SK-N-SH treated with all-trans-retinoic acid at 6 μM for 48 hours (cell line): Measurements from ENCODE around the gene ASPRV1.

ENCODE experiments used
- ARNTL ChIP-seq: fragments of 450-650 bp; formaldehyde crosslinking; IDR thresholded peaks from 2 replicates; pipeline ENCODE4 v1.5.0; 2020; ENCODE audit warnings: low read depth, mild to moderate bottlenecking, moderate library complexity, borderline replicate concordance
- CSDC2 ChIP-seq: fragments of 250-450 bp; sonication (Bioruptor Pico); IDR thresholded peaks from 2 replicates; pipeline ENCODE4 v1.5.0; 2020; ENCODE audit warnings: mild to moderate bottlenecking, moderate library complexity
- ISL1 ChIP-seq: fragments of 250-450 bp; sonication (Bioruptor Pico); IDR thresholded peaks from 2 replicates; pipeline ENCODE4 v2.1.2; 2022; ENCODE audit warnings: mild to moderate bottlenecking, moderate library complexity
- PATZ1 ChIP-seq: fragments of 250-450 bp; sonication (Bioruptor Pico); IDR thresholded peaks from 2 replicates; pipeline ENCODE4 v1.8.0; 2020; ENCODE audit warnings: mild to moderate bottlenecking, moderate library complexity, borderline replicate concordance
- RARB ChIP-seq: fragments of 250-450 bp; sonication (Bioruptor Pico); IDR thresholded peaks from 2 replicates; pipeline ENCODE4 v1.8.0; 2021; ENCODE audit warnings: mild to moderate bottlenecking, moderate library complexity
- ZFP3 ChIP-seq: fragments of 250-450 bp; sonication (Bioruptor Pico); IDR thresholded peaks from 2 replicates; pipeline ENCODE4 v1.5.0; 2020; ENCODE audit warnings: mild to moderate bottlenecking, moderate library complexity
- ZFP30 ChIP-seq: fragments of 450-650 bp; formaldehyde crosslinking; IDR thresholded peaks from 2 replicates; pipeline ENCODE4 v1.5.0; 2022; ENCODE audit warnings: mild to moderate bottlenecking, moderate library complexity

DNA sequence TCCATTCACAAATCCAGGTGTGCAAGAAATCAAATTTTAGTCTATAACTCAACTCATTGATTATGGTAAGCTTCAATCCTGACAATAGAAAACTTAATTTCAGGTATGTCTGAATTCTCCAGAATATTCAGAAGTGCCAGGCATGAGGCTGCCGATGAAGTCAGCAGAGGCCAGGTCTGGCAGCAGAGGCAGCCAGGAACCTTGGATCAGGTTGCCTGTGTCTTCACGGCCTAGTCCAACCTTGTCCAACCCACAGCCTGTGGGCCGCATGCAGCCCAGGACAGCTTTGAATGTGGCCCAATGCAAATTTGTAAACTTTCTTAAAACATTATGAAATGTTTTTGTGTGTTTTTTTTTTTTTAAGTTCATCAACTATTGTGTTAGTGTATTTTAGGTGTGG lies 46.9 kb upstream of the ASPRV1 start:
- TF ChIP-seq ISL1, result no peak
- TF ChIP-seq ARNTL, result no peak
- no peak for TF ChIP-seq RARB (CRISPR knock-in tag)
- TF ChIP-seq ZFP30 (CRISPR knock-in tag), result no peak
- TF ChIP-seq PATZ1 (CRISPR knock-in tag), result no peak
- TF ChIP-seq ZFP3, result no peak
- TF ChIP-seq CSDC2, result no peak
